BLaER1 (cell line): Measurements from ENCODE around the gene TSPOAP1.

Experiments used
- H3K27ac ChIP-seq: shearing (Covaris generic); formaldehyde crosslinking; 2 replicates; pipeline ENCODE4 v1.8.1; 2022
- H3K27me3 ChIP-seq: shearing (Covaris generic); formaldehyde crosslinking; 2 replicates; pipeline ENCODE4 v1.8.1; 2022
- H3K36me3 ChIP-seq: shearing (Covaris generic); formaldehyde crosslinking; 2 replicates; pipeline ENCODE4 v1.8.1; 2022
- H3K4me1 ChIP-seq: shearing (Covaris generic); formaldehyde crosslinking; 2 replicates; pipeline ENCODE4 v1.8.1; 2022
- H3K4me2 ChIP-seq: shearing (Covaris generic); formaldehyde crosslinking; 2 replicates; pipeline ENCODE4 v1.8.1; 2022
- H3K4me3 ChIP-seq: shearing (Covaris generic); formaldehyde crosslinking; 2 replicates; pipeline ENCODE4 v1.8.1; 2022
- H3K9ac ChIP-seq: shearing (Covaris generic); formaldehyde crosslinking; 2 replicates; pipeline ENCODE4 v1.8.1; 2022
- H3K9me3 ChIP-seq: shearing (Covaris generic); formaldehyde crosslinking; 2 replicates; pipeline ENCODE4 v1.8.1; 2022
- H4K20me1 ChIP-seq: shearing (Covaris generic); formaldehyde crosslinking; 2 replicates; pipeline ENCODE4 v1.8.1; 2022
- Cebpa-rat ChIP-seq: shearing (Covaris generic); IDR thresholded peaks from 2 replicates; pipeline ENCODE4 v1.8.1; 2022

The TSPOAP1 gene

GRCh38 chr17:58263773-58264172 is 64.8 kb downstream of the TSPOAP1 start:
- Histone ChIP-seq H3K27me3 (no peaks in the 10 kb centered on the region), H3K36me3 (no peaks in the 10 kb centered on the region), H3K4me3 (no peak overlapping the region), H3K9me3 (no peaks in the 10 kb centered on the region), H3K4me1 (no peaks in the 10 kb centered on the region), H3K27ac (no peak overlapping the region), H3K4me2 (no peak overlapping the region), H4K20me1 (no peaks in the 10 kb centered on the region), H3K9ac (no peak overlapping the region)
- TF ChIP-seq Cebpa-rat = no peak

GRCh38 chr17:58262149-58262548 is 66.4 kb downstream of the TSPOAP1 start:
- no peak for TF ChIP-seq Cebpa-rat
- H4K20me1 ChIP-seq = no peaks in the 10 kb centered on the region
- H3K4me1 ChIP-seq = no peaks in the 10 kb centered on the region
- H3K27me3 ChIP-seq = no peaks in the 10 kb centered on the region
- H3K9ac ChIP-seq = no peak overlapping the region
- H3K4me3 ChIP-seq = no peak overlapping the region
- H3K4me2 ChIP-seq = no peak overlapping the region
- H3K9me3 ChIP-seq = no peaks in the 10 kb centered on the region
- H3K36me3 ChIP-seq = no peaks in the 10 kb centered on the region
- no peak overlapping the region for H3K27ac ChIP-seq

GRCh38 chr17:58254803-58255202 is 73.8 kb downstream of the TSPOAP1 start:
- no peak overlapping the region for H3K4me3 ChIP-seq
- H3K36me3 ChIP-seq = no peaks in the 10 kb centered on the region
- no peaks in the 10 kb centered on the region for H4K20me1 ChIP-seq
- no peak overlapping the region for H3K27ac ChIP-seq
- TF ChIP-seq Cebpa-rat = no peak
- H3K9ac ChIP-seq = no peak overlapping the region
- H3K9me3 ChIP-seq = no peaks in the 10 kb centered on the region
- H3K4me1 ChIP-seq = no peaks in the 10 kb centered on the region
- H3K4me2 ChIP-seq = no peak overlapping the region
- H3K27me3 ChIP-seq = no peaks in the 10 kb centered on the region

GRCh38 chr17:58253082-58253481 is 75.5 kb downstream of the TSPOAP1 start:
- Histone ChIP-seq H3K27me3 (peaks cover 14% of the 10 kb centered on the region), H3K4me3 (no peak overlapping the region), H3K27ac (no peak overlapping the region), H4K20me1 (no peaks in the 10 kb centered on the region), H3K4me1 (peaks cover 7% of the 10 kb centered on the region), H3K36me3 (no peaks in the 10 kb centered on the region), H3K9me3 (no peaks in the 10 kb centered on the region), H3K9ac (no peak overlapping the region), H3K4me2 (no peak overlapping the region)
- TF ChIP-seq Cebpa-rat = no peak

GRCh38 chr17:58252141-58252540 is 76.5 kb downstream of the TSPOAP1 start:
- Histone ChIP-seq H3K36me3 (no peaks in the 10 kb centered on the region), H3K27me3 (peaks cover 17% of the 10 kb centered on the region), H3K9me3 (no peaks in the 10 kb centered on the region), H3K9ac (no peak overlapping the region), H3K27ac (no peak overlapping the region), H3K4me2 (no peak overlapping the region), H4K20me1 (no peaks in the 10 kb centered on the region), H3K4me3 (no peak overlapping the region), H3K4me1 (peaks cover 13% of the 10 kb centered on the region)
- TF ChIP-seq Cebpa-rat = no peak
